ENCODE results near the gene ZPLD1. TPM values are rescaled to one million over a fixed set of nuclear protein-coding genes. Genes with fewer than 3 reads are reported as not detected.

ZPLD1 gene
- total and polyA plus RNA-seq, 12 donors, result 0.04 TPM; not detected in 11

GRCh38 chr3:102400766-102401165 lies 34.0 kb upstream of the ZPLD1 start:
- no peak for TF ChIP-seq CTCF (IDR thresholded peaks at IDR 0.05)
- no peak overlapping the region for H3K27ac ChIP-seq
- peaks cover 0 to 2% (median 0%) of the 10 kb centered on the region in 11 donors for H3K9me3 ChIP-seq
- H3K36me3 ChIP-seq, result no peaks in the 10 kb centered on the region
- WGBS, 2 donors, result 76 to 83% methylated on average over 2 of the region's 2 CpGs
- H3K4me1 ChIP-seq, result no peaks in the 10 kb centered on the region
- intact Hi-C loops (cut with DNase I), result no loop called here
- H3K4me3 ChIP-seq, result no peak overlapping the region
- no peak for DNase-seq
- ATAC-seq, result no peak
- H3K27me3 ChIP-seq, result no peaks in the 10 kb centered on the region

- Histone ChIP-seq H3K4me3 (no peak overlapping the region), H3K9me3 (no peaks in the 10 kb centered on the region), H3K27me3 (no peaks in the 10 kb centered on the region), H3K27ac (no peak overlapping the region), H3K36me3 (no peaks in the 10 kb centered on the region), H3K4me1 (peaks cover 0 to 5% (median 0%) of the 10 kb centered on the region in 9 donors)
- intact Hi-C loops (cut with DNase I), result no loop called here
- no peak for ATAC-seq
- TF ChIP-seq CTCF (IDR thresholded peaks at IDR 0.05), result no peak
- no peak for DNase-seq
These were observed 24.2 kb upstream of the ZPLD1 start for GRCh38 chr3:102410616-102411015.

- no peak for DNase-seq
- Histone ChIP-seq H3K27ac (no peak overlapping the region), H3K4me3 (peak overlapping the region in 3 of 10 donors; percentile 11 to 28 (median 16)), H3K9me3 (no peaks in the 10 kb centered on the region), H3K27me3 (no peaks in the 10 kb centered on the region), H3K4me1 (peaks cover 0 to 5% (median 0%) of the 10 kb centered on the region in 9 donors), H3K36me3 (no peaks in the 10 kb centered on the region)
- 54 to 66% methylated on average over 2 of the region's 2 CpGs for WGBS, 2 donors
- ATAC-seq, result no peak
- intact Hi-C loops (cut with DNase I), result no loop called here
- TF ChIP-seq CTCF (IDR thresholded peaks at IDR 0.05), result no peak
These were observed 19.3 kb upstream of the ZPLD1 start for GRCh38 chr3:102415553-102415952.

GRCh38 chr3:102419786-102420185 lies 15.0 kb upstream of the ZPLD1 start:
- ATAC-seq (no peak), DNase-seq (no peak)
- intact Hi-C loops (cut with DNase I), result no loop called here
- no peak for TF ChIP-seq CTCF (IDR thresholded peaks at IDR 0.05)
- no peaks in the 10 kb centered on the region for H3K36me3 ChIP-seq
- H3K4me3 ChIP-seq, result no peak overlapping the region
- no peaks in the 10 kb centered on the region for H3K9me3 ChIP-seq
- no peak overlapping the region for H3K27ac ChIP-seq
- H3K27me3 ChIP-seq, result no peaks in the 10 kb centered on the region
- H3K4me1 ChIP-seq, result peaks cover 0 to 5% (median 0%) of the 10 kb centered on the region in 9 donors

- DNase-seq (no peak), ATAC-seq (no peak)
- Histone ChIP-seq H3K27ac (no peak overlapping the region), H3K27me3 (no peaks in the 10 kb centered on the region), H3K9me3 (no peaks in the 10 kb centered on the region), H3K4me1 (no peaks in the 10 kb centered on the region), H3K36me3 (no peaks in the 10 kb centered on the region), H3K4me3 (no peak overlapping the region)
- 54 to 66% methylated on average over 1 of the region's 1 CpG for WGBS, 2 donors
- intact Hi-C loops (cut with DNase I), result no loop called here
- TF ChIP-seq CTCF (IDR thresholded peaks at IDR 0.05), result no peak
These were observed 7.0 kb downstream of the ZPLD1 start for GRCh38 chr3:102441832-102442231.

All from heart right ventricle (tissue), 16 donors.